Endodermal cell (in vitro differentiated cells): ENCODE measurements around the gene SHISA3. TPM values are rescaled to one million over a fixed set of nuclear protein-coding genes. Genes with fewer than 3 reads are reported as not detected.

Experiments
- DNase-seq: peaks from one replicate; pipeline ENCODE4 v3.0.0-alpha.2; 2017
- H3K27ac ChIP-seq: 2 replicates; pipeline ENCODE4 v1.5.1; 2013; ENCODE audit warnings: mild to moderate bottlenecking, low read depth, low read length, moderate library complexity
- H3K27me3 ChIP-seq: 2 replicates; pipeline ENCODE4 v1.6.1; 2013; ENCODE audit warnings: mild to moderate bottlenecking, low read length, moderate library complexity; ENCODE audit not compliant: insufficient read depth, control insufficient read depth, poor library complexity, severe bottlenecking
- H3K36me3 ChIP-seq: 2 replicates; pipeline ENCODE4 v1.7.0; 2013; ENCODE audit warnings: mild to moderate bottlenecking, low read length, moderate library complexity; ENCODE audit not compliant: control insufficient read depth, insufficient read depth
- H3K4me1 ChIP-seq: one replicate; pipeline ENCODE4 v1.7.0; 2013; ENCODE audit warnings: low read length; ENCODE audit not compliant: control insufficient read depth, insufficient read depth
- H3K4me3 ChIP-seq: 2 replicates; pipeline ENCODE4 v1.5.1; 2013; ENCODE audit warnings: mild to moderate bottlenecking, low read length, moderate library complexity
- H3K9ac ChIP-seq: 2 replicates; pipeline ENCODE4 v1.6.1; 2013; ENCODE audit warnings: mild to moderate bottlenecking, low read length, moderate library complexity; ENCODE audit not compliant: poor library complexity, severe bottlenecking; ENCODE audit errors: extremely low read depth
- H3K9me3 ChIP-seq: 2 replicates; pipeline ENCODE4 v1.6.1; 2013; ENCODE audit warnings: mild to moderate bottlenecking, low read length, moderate library complexity; ENCODE audit not compliant: control insufficient read depth
- H3K27ac Mint-ChIP-seq: 2 replicates; pipeline ENCODE4 v1.8.0; 2020; ENCODE audit warnings: mixed read lengths
- H3K27me3 Mint-ChIP-seq: 2 replicates; pipeline ENCODE4 v1.8.0; 2021; ENCODE audit warnings: mild to moderate bottlenecking, mixed read lengths; ENCODE audit not compliant: insufficient read depth
- H3K36me3 Mint-ChIP-seq: 2 replicates; pipeline ENCODE4 v1.8.0; 2020; ENCODE audit warnings: low read depth, mixed read lengths
- H3K4me1 Mint-ChIP-seq: 2 replicates; pipeline ENCODE4 v1.8.0; 2020; ENCODE audit warnings: mixed read lengths
- H3K4me3 Mint-ChIP-seq: 2 replicates; pipeline ENCODE4 v1.8.0; 2020; ENCODE audit warnings: mild to moderate bottlenecking, moderate library complexity, mixed read lengths
- H3K9me3 Mint-ChIP-seq: 2 replicates; pipeline ENCODE4 v1.8.0; 2020; ENCODE audit warnings: mild to moderate bottlenecking, mixed read lengths
- CTCF ChIP-seq: fragments of 200-600 bp; sonication (generic); conservative IDR thresholded peaks from 2 replicates; pipeline ENCODE4 v1.5.0; 2021; ENCODE audit warnings: antibody characterized with exemption, mild to moderate bottlenecking
- WGBS, 2 experiments: methylation state at CpG; one replicate each; pipeline versions ENCODE4 v1.1.5 to v1.1.7; 2013; ENCODE audit warnings: missing lambda C conversion rate in 2 of 2, mixed read lengths in 1 of 2; ENCODE audit not compliant: insufficient coverage in 1 of 2, insufficient read length in 1 of 2; 5-methylcytosine and 5-hydroxymethylcytosine counted together
- total RNA-seq, 2 donors: library from RNA; stranded (reverse); fragmentation: NEBNext Ultra II Directional in 1 of 2; extraction: Animal tissue kit (Norgen Biotek cat#: 25700) in 1 of 2; gene quantifications; 2 replicates in 1 of 2; 3 replicates in 1 of 2; pipeline ENCODE4 v1.2.1, GENCODE V29; 2021

SHISA3 gene
- total RNA-seq, 2 donors from 2014 or later, result 18.0 to 37.0 TPM

- no peak overlapping the region for H3K27ac Mint-ChIP-seq
- peak overlapping the region; percentile 19 for H3K4me3 ChIP-seq
- no peak overlapping the region for H3K4me3 Mint-ChIP-seq
Measured at GRCh38 chr4:42359711-42360110, 37.6 kb upstream of the SHISA3 start.

GRCh38 chr4:42360256-42360669 is 37.0 kb upstream of the SHISA3 start:
- 84 to 87% methylated on average over 2 of the region's 2 CpGs for WGBS, 2 experiments
- Mint-ChIP-seq H3K27me3 (peaks cover 10% of the 10 kb centered on the region), H3K36me3 (no peaks in the 10 kb centered on the region), H3K27ac (no peak overlapping the region), H3K9me3 (peaks cover 3% of the 10 kb centered on the region), H3K4me1 (peaks cover 9% of the 10 kb centered on the region), H3K4me3 (no peak overlapping the region)
- no peaks in the 10 kb centered on the region for H3K27me3 ChIP-seq
- TF ChIP-seq CTCF, result no peak
- H3K9ac ChIP-seq, result no peak overlapping the region
- no peaks in the 10 kb centered on the region for H3K4me1 ChIP-seq
- peak overlapping the region; percentile 19 for H3K4me3 ChIP-seq
- DNase-seq, result no peak
- H3K36me3 ChIP-seq, result no peaks in the 10 kb centered on the region
- H3K27ac ChIP-seq, result no peak overlapping the region
- H3K9me3 ChIP-seq, result no peaks in the 10 kb centered on the region

More at GRCh38 chr4:42359711-42360110, 37.6 kb upstream of the SHISA3 start:
- WGBS, 2 experiments, result 83 to 88% methylated on average over 5 of the region's 5 CpGs
- DNase-seq, result no peak
- TF ChIP-seq CTCF, result no peak
- Mint-ChIP-seq H3K9me3 (peaks cover 3% of the 10 kb centered on the region), H3K27me3 (peaks cover 10% of the 10 kb centered on the region), H3K4me1 (peaks cover 9% of the 10 kb centered on the region), H3K36me3 (no peaks in the 10 kb centered on the region)
- Histone ChIP-seq H3K27me3 (no peaks in the 10 kb centered on the region), H3K9me3 (no peaks in the 10 kb centered on the region), H3K36me3 (no peaks in the 10 kb centered on the region), H3K27ac (no peak overlapping the region), H3K9ac (no peak overlapping the region), H3K4me1 (no peaks in the 10 kb centered on the region)

- no peak overlapping the region for H3K27ac ChIP-seq
- H3K36me3 ChIP-seq, result no peaks in the 10 kb centered on the region
- no peak overlapping the region for H3K9ac ChIP-seq
- H3K4me1 ChIP-seq, result no peaks in the 10 kb centered on the region
- no peak overlapping the region for H3K27ac Mint-ChIP-seq
- no peaks in the 10 kb centered on the region for H3K27me3 ChIP-seq
- H3K4me3 Mint-ChIP-seq, result no peak overlapping the region
- no peak for DNase-seq
- H3K9me3 Mint-ChIP-seq, result peaks cover 3% of the 10 kb centered on the region
- TF ChIP-seq CTCF, result no peak
- H3K36me3 Mint-ChIP-seq, result no peaks in the 10 kb centered on the region
- H3K9me3 ChIP-seq, result no peaks in the 10 kb centered on the region
- H3K4me3 ChIP-seq, result no peak overlapping the region
- WGBS, 2 experiments, result 91 to 93% methylated on average over 4 to 8 of the region's 8 CpGs
- H3K4me1 Mint-ChIP-seq, result peaks cover 9% of the 10 kb centered on the region
- H3K27me3 Mint-ChIP-seq, result peaks cover 10% of the 10 kb centered on the region
Measured at GRCh38 chr4:42361456-42361855, 35.8 kb upstream of the SHISA3 start.
